DND-41 (cell line): Measurements from ENCODE around the gene DET1.
"Not testable (repeated sequence)": the region's sequence is repeated elsewhere in the genome, so short reads cannot be mapped to it uniquely, and the experiment has no call there.

Experiments used
- ATAC-seq: fragments of 200-7000 bp; cut with Tn5 transposase; 3 replicates; pipeline ENCODE4 v1.9.1; 2021; ENCODE audit warnings: low read depth; ENCODE audit not compliant: insufficient read depth
- DNase-seq: peaks from one replicate; pipeline ENCODE4 v3.0.0-alpha.2; 2020
- H2AFZ ChIP-seq: 2 replicates; pipeline ENCODE4 v1.6.0; 2012; ENCODE audit warnings: low read depth, low read length
- H3K27ac ChIP-seq: 2 replicates; pipeline ENCODE4 v1.5.1; 2012; ENCODE audit warnings: low read length, inconsistent platforms
- H3K27me3 ChIP-seq: fragments of 200-600 bp; sonication (generic); 2 replicates; pipeline ENCODE4 v1.6.0; 2012; ENCODE audit warnings: low read length, mild to moderate bottlenecking, inconsistent platforms; ENCODE audit not compliant: insufficient read depth, poor library complexity
- H3K36me3 ChIP-seq: 2 replicates; pipeline ENCODE4 v1.5.1; 2012; ENCODE audit warnings: low read length, inconsistent platforms; ENCODE audit not compliant: insufficient read depth
- H3K4me1 ChIP-seq: 2 replicates; pipeline ENCODE4 v1.5.1; 2012; ENCODE audit warnings: mild to moderate bottlenecking, low read length; ENCODE audit not compliant: insufficient read depth
- H3K4me2 ChIP-seq: 2 replicates; pipeline ENCODE4 v1.6.0; 2012; ENCODE audit warnings: mild to moderate bottlenecking, moderate library complexity, low read length, inconsistent platforms; ENCODE audit not compliant: insufficient read depth
- H3K4me3 ChIP-seq, 2 experiments: fragments of 200-600 bp in 1 of 2; shearing (Covaris generic) in 1 of 2; 2 replicates each; pipeline ENCODE4 v1.5.1; 2012 to 2016; ENCODE audit warnings: inconsistent platforms in 2 of 2, low read length in 2 of 2, mild to moderate bottlenecking in 2 of 2, low read depth in 1 of 2, moderate library complexity in 1 of 2
- H3K79me2 ChIP-seq: 2 replicates; pipeline ENCODE4 v1.6.0; 2012; ENCODE audit warnings: low read length, inconsistent platforms; ENCODE audit not compliant: insufficient read depth
- H3K9ac ChIP-seq: 2 replicates; pipeline ENCODE4 v1.6.0; 2012; ENCODE audit warnings: low read depth, mild to moderate bottlenecking, inconsistent platforms, low read length, moderate library complexity
- H3K9me3 ChIP-seq: 2 replicates; pipeline ENCODE4 v1.5.1; 2012; ENCODE audit warnings: low read length, moderate library complexity, mild to moderate bottlenecking, inconsistent platforms; ENCODE audit not compliant: insufficient read depth, severe bottlenecking
- H4K20me1 ChIP-seq: 2 replicates; pipeline ENCODE4 v1.6.0; 2012; ENCODE audit warnings: low read length; ENCODE audit not compliant: insufficient read depth
- EZH2 ChIP-seq: IDR thresholded peaks from 3 replicates; pipeline ENCODE4 v1.6.1; 2012; ENCODE audit warnings: borderline replicate concordance, low read depth, mild to moderate bottlenecking, moderate library complexity, low read length, inconsistent platforms; ENCODE audit not compliant: severe bottlenecking
- TF ChIP-seq, protein P1 (sequence below): IDR thresholded peaks from 2 replicates; pipeline ENCODE4 v1.5.1; 2012; ENCODE audit warnings: borderline replicate concordance, low read length, moderate library complexity, mild to moderate bottlenecking; ENCODE audit not compliant: poor library complexity, severe bottlenecking; ENCODE audit errors: extremely low read depth

DET1 gene

DNA sequence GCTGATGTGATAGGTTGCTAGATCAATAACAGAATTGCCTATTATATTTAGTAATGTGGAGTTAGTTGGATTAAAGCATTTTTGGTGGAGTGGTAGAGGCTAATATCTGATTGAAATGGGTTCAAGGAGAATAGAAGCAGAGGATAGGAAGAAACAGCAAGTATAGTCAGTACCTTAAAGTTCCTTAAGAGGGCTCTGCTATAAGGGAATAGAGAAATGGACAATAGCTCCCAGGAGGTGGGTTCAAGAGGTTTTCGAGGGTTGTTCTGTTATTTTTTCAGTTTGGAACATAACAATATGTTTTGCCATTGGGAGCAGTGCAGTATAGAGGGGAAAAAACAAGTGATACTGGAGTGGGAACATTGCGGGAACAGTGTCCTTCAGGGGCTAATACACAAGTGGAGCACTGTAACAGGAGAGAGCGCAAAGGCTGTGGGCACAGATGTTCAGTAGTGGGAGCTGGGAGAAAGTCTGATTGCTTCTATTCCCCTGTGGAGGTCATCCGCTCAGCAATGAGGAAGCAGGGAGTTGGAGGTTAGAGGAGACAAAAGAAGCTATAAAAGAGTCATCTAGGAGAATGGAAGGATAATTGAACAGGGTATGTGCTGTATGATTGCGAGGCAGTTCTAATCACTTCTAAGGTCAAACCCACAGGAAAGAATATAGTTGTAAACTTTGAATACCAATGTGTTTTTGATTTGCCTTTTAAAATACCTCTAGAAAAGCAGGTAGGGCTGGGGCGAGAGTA lies 75.7 kb downstream of the DET1 start:
- TF ChIP-seq, protein P1, sequence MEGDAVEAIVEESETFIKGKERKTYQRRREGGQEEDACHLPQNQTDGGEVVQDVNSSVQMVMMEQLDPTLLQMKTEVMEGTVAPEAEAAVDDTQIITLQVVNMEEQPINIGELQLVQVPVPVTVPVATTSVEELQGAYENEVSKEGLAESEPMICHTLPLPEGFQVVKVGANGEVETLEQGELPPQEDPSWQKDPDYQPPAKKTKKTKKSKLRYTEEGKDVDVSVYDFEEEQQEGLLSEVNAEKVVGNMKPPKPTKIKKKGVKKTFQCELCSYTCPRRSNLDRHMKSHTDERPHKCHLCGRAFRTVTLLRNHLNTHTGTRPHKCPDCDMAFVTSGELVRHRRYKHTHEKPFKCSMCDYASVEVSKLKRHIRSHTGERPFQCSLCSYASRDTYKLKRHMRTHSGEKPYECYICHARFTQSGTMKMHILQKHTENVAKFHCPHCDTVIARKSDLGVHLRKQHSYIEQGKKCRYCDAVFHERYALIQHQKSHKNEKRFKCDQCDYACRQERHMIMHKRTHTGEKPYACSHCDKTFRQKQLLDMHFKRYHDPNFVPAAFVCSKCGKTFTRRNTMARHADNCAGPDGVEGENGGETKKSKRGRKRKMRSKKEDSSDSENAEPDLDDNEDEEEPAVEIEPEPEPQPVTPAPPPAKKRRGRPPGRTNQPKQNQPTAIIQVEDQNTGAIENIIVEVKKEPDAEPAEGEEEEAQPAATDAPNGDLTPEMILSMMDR = peak; percentile 8
- TF ChIP-seq EZH2 = no peak
- Histone ChIP-seq H3K27ac (no peak overlapping the region), H3K27me3 (no peaks in the 10 kb centered on the region), H4K20me1 (no peaks in the 10 kb centered on the region), H3K4me3 (no peak overlapping the region), H3K79me2 (peaks cover 36% of the 10 kb centered on the region), H3K4me2 (no peak overlapping the region), H3K36me3 (peaks cover 46% of the 10 kb centered on the region), H3K9ac (no peak overlapping the region), H2AFZ (no peak overlapping the region), H3K4me1 (peaks cover 25% of the 10 kb centered on the region), H3K9me3 (no peaks in the 10 kb centered on the region)
- no peak for ATAC-seq
- no peak for DNase-seq

DNA sequence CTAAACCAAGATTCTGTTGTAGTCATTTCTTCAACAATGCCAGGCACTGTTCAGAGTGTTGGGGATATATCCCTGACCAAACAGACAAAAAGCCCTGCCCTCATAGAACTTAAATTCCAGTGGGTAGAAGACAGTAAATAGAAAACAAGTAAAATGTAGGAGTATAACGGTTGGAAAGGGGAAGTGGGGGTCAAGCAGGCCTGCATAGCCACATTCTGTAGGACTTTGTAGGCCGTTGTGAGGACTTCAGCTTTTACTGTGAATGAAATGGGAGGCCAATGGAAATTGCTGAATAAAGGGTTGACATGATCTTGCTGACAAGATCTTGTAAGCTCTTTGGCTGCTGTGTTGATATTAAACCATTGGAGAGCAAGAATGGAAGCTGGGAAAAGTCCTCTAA lies 77.2 kb downstream of the DET1 start:
- peaks cover 34% of the 10 kb centered on the region for H3K4me1 ChIP-seq
- H4K20me1 ChIP-seq = 0 out of 2 replicates have a peak, but pooled peaks cover 2% of the 10 kb centered on the region
- ATAC-seq = no peak
- peak overlapping the region; percentile 91; the same call in 1 of the 2 replicates for H3K4me2 ChIP-seq
- TF ChIP-seq, protein P1 = no peak
- no peak for TF ChIP-seq EZH2
- H3K4me3 ChIP-seq = no peak overlapping the region
- no peak overlapping the region for H3K27ac ChIP-seq
- peaks cover 46% of the 10 kb centered on the region for H3K36me3 ChIP-seq
- H2AFZ ChIP-seq = no peak overlapping the region
- H3K9ac ChIP-seq = no peak overlapping the region
- H3K27me3 ChIP-seq = no peaks in the 10 kb centered on the region
- DNase-seq = no peak
- no peaks in the 10 kb centered on the region for H3K9me3 ChIP-seq
- H3K79me2 ChIP-seq = peaks cover 49% of the 10 kb centered on the region

- Histone ChIP-seq H3K27ac (peak overlapping the region; percentile 98; the same call in 1 of the 2 replicates), H3K4me2 (peak overlapping the region; percentile 91), H3K4me3 (peak overlapping the region; percentile 91 to 97; a peak in 2 of 4 replicates), H3K36me3 (peaks cover 51% of the 10 kb centered on the region), H3K4me1 (peaks cover 34% of the 10 kb centered on the region), H3K9ac (peak overlapping the region; percentile 81), H3K79me2 (peaks cover 49% of the 10 kb centered on the region)
- H2AFZ ChIP-seq, H4K20me1 ChIP-seq, H3K27me3 ChIP-seq, H3K9me3 ChIP-seq, DNase-seq, ATAC-seq: not testable (repeated sequence)
Measured at GRCh38 chr15:88468721-88469120, 77.8 kb downstream of the DET1 start.

DNA sequence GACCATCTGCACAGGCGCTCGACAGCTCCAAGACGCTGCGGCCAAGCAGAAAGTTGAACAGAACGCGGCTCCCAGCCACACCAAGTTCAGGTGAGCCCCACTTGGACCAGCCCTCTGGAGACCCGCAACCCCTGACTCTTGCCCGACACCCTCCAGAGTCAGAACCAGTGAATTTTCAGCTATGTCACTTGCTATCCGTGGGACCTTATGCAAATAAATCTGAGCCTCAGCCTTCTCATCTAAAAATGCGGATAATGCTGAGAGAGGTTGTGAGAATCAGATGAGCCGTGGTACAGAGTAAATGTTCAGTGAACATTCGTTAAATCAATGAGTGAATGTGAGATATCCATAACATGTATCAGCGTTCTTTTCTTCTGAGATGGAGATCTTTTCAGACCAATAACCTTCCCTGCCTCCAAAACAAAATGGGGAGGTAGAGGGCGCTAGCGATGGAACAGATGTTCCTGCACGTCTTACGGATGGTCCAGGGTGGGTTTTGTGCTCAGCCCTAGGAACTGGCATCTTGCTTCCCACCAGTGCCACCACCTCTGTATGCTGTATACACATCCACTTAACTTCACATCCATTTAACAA lies 78.4 kb downstream of the DET1 start:
- peak; percentile 33 for DNase-seq
- TF ChIP-seq EZH2 = no peak
- TF ChIP-seq, protein P1 = peak; percentile 56
- H3K9me3 ChIP-seq = no peaks in the 10 kb centered on the region
- H3K4me3 ChIP-seq = peak overlapping the region; percentile 91 to 97
- H3K27ac ChIP-seq = peak overlapping the region; percentile 98
- peaks cover 34% of the 10 kb centered on the region for H3K4me1 ChIP-seq
- peak overlapping the region; percentile 81 for H3K9ac ChIP-seq
- ATAC-seq = no peak; the same call in 2 of the 3 replicates
- H3K79me2 ChIP-seq = peaks cover 49% of the 10 kb centered on the region
- peak overlapping the region; percentile 64 for H2AFZ ChIP-seq
- H3K27me3 ChIP-seq = no peaks in the 10 kb centered on the region
- H3K36me3 ChIP-seq = peaks cover 51% of the 10 kb centered on the region
- H4K20me1 ChIP-seq = 0 out of 2 replicates have a peak, but pooled peaks cover 2% of the 10 kb centered on the region
- H3K4me2 ChIP-seq = peak overlapping the region; percentile 91
